Subcutaneous abdominal adipose tissue (tissue), 5 donors: ENCODE results near the gene FADS3.

Experiments used
- H3K27ac ChIP-seq: one replicate; pipeline ENCODE4 v1.7.0; 2013; ENCODE audit warnings: low read depth, mild to moderate bottlenecking, inconsistent platforms, low read length, moderate library complexity
- H3K27me3 ChIP-seq, 5 donors: one replicate each; pipeline ENCODE4 v1.7.0; 2013; ENCODE audit warnings: low read length in 5 of 5, inconsistent platforms in 1 of 5; ENCODE audit not compliant: control insufficient read depth in 5 of 5, insufficient read depth in 4 of 5
- H3K36me3 ChIP-seq, 5 donors: one replicate each; pipeline ENCODE4 v1.7.0; 2013; ENCODE audit warnings: low read length in 5 of 5; ENCODE audit not compliant: control insufficient read depth in 5 of 5, insufficient read depth in 5 of 5
- H3K4me1 ChIP-seq, 5 donors: one replicate each; pipeline ENCODE4 v1.7.0; 2013; ENCODE audit warnings: low read length in 5 of 5, mild to moderate bottlenecking in 3 of 5, moderate library complexity in 1 of 5; ENCODE audit not compliant: control insufficient read depth in 5 of 5, insufficient read depth in 5 of 5
- H3K4me3 ChIP-seq, 5 donors: one replicate each; pipeline ENCODE4 v1.7.0; 2013; ENCODE audit warnings: low read length in 5 of 5, low read depth in 1 of 5
- H3K9ac ChIP-seq, 5 donors: one replicate each; pipeline ENCODE4 v1.7.0; 2013; ENCODE audit warnings: low read length in 5 of 5, mild to moderate bottlenecking in 4 of 5, moderate library complexity in 3 of 5
- H3K9me3 ChIP-seq, 5 donors: one replicate each; pipeline ENCODE4 v1.7.0; 2013; ENCODE audit warnings: low read length in 5 of 5; ENCODE audit not compliant: control insufficient read depth in 5 of 5
- donor health status: healthy.
- donor health status: healthy.
- donor health status: healthy.
- donor health status: healthy.
- donor health status: healthy.

FADS3 gene

DNA sequence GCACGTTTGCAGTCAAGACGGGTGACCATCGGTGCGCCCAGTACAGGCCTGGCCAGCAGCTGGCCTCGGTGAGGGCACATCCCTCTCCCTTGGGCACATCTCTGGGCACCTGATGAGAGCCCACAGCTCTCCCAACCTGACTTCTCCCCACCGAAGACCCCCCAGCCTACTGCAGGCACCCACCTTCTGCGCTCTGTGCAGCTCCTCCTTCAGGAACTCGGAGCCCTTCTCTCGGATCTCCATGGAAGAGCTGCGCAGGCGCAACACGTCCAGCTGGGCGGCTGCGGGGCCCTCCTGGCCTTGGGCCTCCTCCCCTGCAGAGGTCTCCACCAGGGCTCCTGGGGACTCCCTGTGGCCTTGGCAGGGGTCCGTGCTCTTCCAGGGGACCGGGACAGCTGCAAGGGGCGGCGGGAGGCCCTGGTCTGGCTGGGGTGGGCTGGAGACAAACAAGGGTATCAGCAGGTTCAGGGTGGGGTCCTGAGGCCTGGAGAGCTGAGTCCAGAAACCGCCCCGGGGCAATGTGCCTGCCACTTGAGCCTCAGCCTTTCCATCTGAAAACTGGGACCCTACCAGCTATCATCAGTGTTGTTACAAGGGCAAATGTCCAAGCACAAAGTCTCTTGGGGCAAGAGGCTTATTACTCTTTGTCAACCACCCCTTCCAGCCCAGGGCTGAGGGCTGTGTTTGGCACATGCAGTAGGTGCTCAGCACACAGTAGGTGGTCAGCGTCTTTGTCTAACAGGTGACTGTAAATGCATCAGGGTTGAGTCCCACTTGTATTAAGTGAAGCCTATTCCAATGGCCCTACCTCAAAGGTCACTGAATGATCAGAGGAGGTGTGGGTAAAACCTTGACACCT is 16.8 kb upstream of the FADS3 start:
- Histone ChIP-seq H3K36me3 (peaks cover 0 to 44% (median 39%) of the 10 kb centered on the region in 5 donors), H3K27ac (no peak overlapping the region), H3K9me3 (no peaks in the 10 kb centered on the region)

GRCh38 chr11:61907282-61907681 is 15.9 kb upstream of the FADS3 start:
- Histone ChIP-seq H3K27ac (no peak overlapping the region), H3K4me1 (peaks cover 12 to 48% (median 43%) of the 10 kb centered on the region in 5 donors), H3K9ac (no peak overlapping the region), H3K9me3 (no peaks in the 10 kb centered on the region), H3K36me3 (peaks cover 0 to 52% (median 42%) of the 10 kb centered on the region in 5 donors), H3K4me3 (no peak overlapping the region), H3K27me3 (peaks cover 0 to 3% (median 0%) of the 10 kb centered on the region in 5 donors)

More for the DNA sequence above, 16.8 kb upstream of the FADS3 start:
- Histone ChIP-seq H3K9ac (peak overlapping the region in 1 of 5 donors; percentile 22), H3K4me3 (peak overlapping the region in 1 of 5 donors; percentile 29), H3K27me3 (peaks cover 0 to 3% (median 0%) of the 10 kb centered on the region in 5 donors), H3K4me1 (peaks cover 12 to 56% (median 51%) of the 10 kb centered on the region in 5 donors)

DNA sequence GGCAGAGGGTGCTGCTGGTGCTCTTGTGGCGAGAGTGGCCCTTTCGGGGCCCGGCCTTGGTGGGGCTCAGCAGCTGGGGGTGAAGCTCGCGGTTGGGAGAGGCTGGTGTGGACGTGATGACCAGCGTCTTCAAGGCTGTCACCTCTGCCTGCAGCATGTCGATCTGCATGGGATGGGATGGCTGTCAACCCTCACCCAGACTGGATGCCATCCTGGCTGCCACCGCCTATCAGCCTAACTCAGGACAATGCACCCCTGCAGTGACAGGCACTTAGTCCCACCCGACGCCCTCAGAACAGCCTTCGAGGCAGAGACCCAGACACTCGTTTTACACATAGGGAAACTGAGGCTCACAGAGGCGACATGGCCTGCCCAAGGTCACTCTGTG is 15.2 kb upstream of the FADS3 start:
- peaks cover 0 to 58% (median 46%) of the 10 kb centered on the region in 5 donors for H3K36me3 ChIP-seq
- H3K27me3 ChIP-seq: peaks cover 0 to 3% (median 0%) of the 10 kb centered on the region in 5 donors
- H3K9me3 ChIP-seq: no peaks in the 10 kb centered on the region
- peaks cover 12 to 41% (median 35%) of the 10 kb centered on the region in 5 donors for H3K4me1 ChIP-seq
- H3K27ac ChIP-seq: no peak overlapping the region
- no peak overlapping the region for H3K4me3 ChIP-seq
- no peak overlapping the region for H3K9ac ChIP-seq

DNA sequence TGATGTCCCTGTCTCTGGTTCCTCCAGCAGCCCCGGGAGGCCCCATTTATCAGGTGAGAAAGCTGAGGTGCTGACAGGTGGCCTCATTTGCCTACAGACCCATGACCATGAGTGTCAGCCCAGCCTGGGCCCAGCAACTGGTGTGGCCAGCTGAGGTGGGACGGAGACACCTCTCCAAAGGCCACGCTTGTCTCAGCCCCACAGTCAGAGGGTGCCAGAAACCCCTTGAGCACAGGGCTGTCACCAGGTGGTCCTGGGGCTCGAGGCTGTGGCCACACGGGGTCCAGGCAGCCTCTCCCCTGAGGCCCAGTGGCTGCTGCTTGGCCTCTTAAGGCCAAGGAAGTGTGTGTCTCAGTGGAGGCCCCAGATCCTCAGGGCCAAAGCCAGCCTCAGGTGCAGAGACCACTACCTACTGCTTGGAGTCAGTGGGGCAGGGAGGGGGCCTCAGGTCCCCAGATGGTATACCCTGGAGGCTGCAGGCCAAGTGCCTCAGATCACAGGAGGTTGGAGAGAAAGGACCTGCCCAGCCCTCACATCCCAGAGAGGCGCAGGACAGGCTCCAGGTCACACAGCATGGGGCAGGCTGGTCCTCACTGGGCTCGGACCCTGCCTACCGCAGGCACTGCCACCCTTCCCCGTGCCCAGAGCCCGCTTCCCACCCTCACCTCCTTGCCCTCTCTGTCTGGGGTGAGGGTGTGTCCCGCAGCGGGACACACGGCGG is 14.6 kb upstream of the FADS3 start:
- Histone ChIP-seq H3K9ac (no peak overlapping the region), H3K36me3 (peaks cover 0 to 63% (median 48%) of the 10 kb centered on the region in 5 donors), H3K27me3 (peaks cover 0 to under 1% (median 0%) of the 10 kb centered on the region in 5 donors), H3K4me3 (no peak overlapping the region), H3K9me3 (no peaks in the 10 kb centered on the region), H3K4me1 (peaks cover 9 to 35% (median 30%) of the 10 kb centered on the region in 5 donors), H3K27ac (no peak overlapping the region)

DNA sequence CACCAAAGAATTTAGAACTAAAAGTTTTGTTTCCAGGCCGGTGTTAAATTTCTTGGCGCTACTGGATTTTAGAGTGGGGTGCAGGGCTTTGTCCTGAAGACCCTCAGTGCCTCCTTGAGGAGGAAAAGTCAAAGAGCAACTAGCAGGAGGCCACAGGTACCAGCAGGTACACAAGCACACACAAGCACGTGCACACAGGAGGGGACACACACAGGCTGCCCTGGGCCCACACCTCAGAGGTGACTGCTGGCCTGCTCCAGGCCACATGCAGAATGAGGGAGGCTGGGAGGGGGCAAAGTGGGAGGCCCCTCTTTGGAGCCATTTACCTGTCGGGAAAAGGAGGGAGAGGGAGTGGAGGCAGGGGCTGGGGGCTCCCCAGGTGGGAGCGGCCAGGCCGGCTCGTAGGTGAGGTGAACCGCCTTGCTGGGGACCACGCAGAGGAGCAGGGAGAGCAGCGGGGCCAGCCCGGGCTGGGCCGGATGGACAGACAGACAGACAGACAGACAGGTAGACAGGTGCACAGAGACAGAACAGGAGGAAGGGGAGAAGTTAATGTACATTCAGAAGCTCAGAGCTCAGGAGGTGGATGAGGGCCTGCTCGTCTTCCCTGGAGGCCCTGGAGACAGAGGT is 13.8 kb upstream of the FADS3 start:
- Histone ChIP-seq H3K36me3 (peaks cover 0 to 71% (median 54%) of the 10 kb centered on the region in 5 donors), H3K27ac (no peak overlapping the region), H3K4me3 (no peak overlapping the region), H3K9ac (no peak overlapping the region), H3K9me3 (no peaks in the 10 kb centered on the region), H3K4me1 (peaks cover 6 to 27% (median 22%) of the 10 kb centered on the region in 5 donors), H3K27me3 (no peaks in the 10 kb centered on the region)

GRCh38 chr11:61904539-61905048 is 13.2 kb upstream of the FADS3 start:
- H3K27ac ChIP-seq: no peak overlapping the region

DNA sequence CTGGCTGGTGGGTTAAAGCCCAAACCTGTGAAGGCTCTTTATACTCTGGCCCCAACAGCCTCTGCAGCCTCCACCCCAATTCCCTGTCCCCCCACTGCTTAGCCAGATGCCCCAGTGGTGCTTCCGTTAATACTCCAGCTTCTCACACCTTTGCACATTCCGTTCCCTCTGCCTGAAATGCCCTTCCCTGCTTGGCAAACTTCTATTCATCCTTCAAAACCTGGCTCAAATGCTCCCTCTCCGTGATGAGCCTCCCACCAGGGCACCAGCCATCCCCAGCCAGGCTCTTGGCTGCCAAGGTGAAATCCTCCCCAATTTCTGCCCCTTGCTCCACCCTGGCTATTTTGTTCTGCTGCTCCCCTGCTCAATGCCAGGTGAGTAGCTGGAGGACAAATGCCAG is 12.5 kb upstream of the FADS3 start:
- Histone ChIP-seq H3K27me3 (no peaks in the 10 kb centered on the region), H3K4me1 (peaks cover 4 to 20% (median 14%) of the 10 kb centered on the region in 5 donors), H3K9me3 (no peaks in the 10 kb centered on the region), H3K27ac (no peak overlapping the region), H3K9ac (no peak overlapping the region), H3K36me3 (peaks cover 0 to 81% (median 57%) of the 10 kb centered on the region in 5 donors), H3K4me3 (no peak overlapping the region)

More at GRCh38 chr11:61904539-61905048, 13.2 kb upstream of the FADS3 start:
- H3K4me1 ChIP-seq: peaks cover 6 to 22% (median 17%) of the 10 kb centered on the region in 5 donors
- H3K4me3 ChIP-seq: no peak overlapping the region
- peaks cover 0 to 75% (median 57%) of the 10 kb centered on the region in 5 donors for H3K36me3 ChIP-seq
- no peaks in the 10 kb centered on the region for H3K27me3 ChIP-seq
- H3K9me3 ChIP-seq: no peaks in the 10 kb centered on the region
- H3K9ac ChIP-seq: no peak overlapping the region

DNA sequence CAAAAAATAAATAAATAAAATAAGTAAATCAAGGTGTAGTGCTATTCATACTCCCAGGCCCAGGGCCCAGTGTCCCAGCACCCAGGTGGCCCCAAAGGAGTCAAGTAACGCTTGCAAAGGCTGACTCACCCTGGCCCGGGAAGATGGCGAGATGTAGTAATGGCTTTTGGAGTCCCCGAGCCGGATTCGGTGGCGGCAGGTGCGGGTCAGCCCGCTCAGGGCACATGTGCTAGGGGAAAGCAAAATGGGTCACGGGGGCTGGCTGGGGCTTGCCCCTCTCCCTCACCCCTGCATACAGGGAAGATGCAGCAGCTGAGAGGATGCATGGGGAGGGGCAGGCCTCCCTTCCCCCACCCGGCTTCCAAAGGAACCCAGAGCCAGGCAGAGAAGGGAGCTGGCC is 11.0 kb upstream of the FADS3 start:
- peaks cover 0 to 12% (median 4%) of the 10 kb centered on the region in 5 donors for H3K4me1 ChIP-seq
- peaks cover 0 to 86% (median 59%) of the 10 kb centered on the region in 5 donors for H3K36me3 ChIP-seq

GRCh38 chr11:61901397-61901796 is 10.1 kb upstream of the FADS3 start:
- Histone ChIP-seq H3K9ac (no peak overlapping the region), H3K36me3 (peaks cover 0 to 86% (median 58%) of the 10 kb centered on the region in 5 donors), H3K4me3 (no peak overlapping the region), H3K4me1 (peaks cover 0 to 12% (median 4%) of the 10 kb centered on the region in 5 donors), H3K9me3 (no peaks in the 10 kb centered on the region), H3K27ac (no peak overlapping the region), H3K27me3 (no peaks in the 10 kb centered on the region)

More for the DNA sequence above, 11.0 kb upstream of the FADS3 start:
- Histone ChIP-seq H3K9me3 (no peaks in the 10 kb centered on the region), H3K27ac (no peak overlapping the region), H3K9ac (no peak overlapping the region), H3K27me3 (no peaks in the 10 kb centered on the region), H3K4me3 (no peak overlapping the region)
